ENCODE data around the gene COL10A1. TPM values are rescaled to one million over a fixed set of nuclear protein-coding genes. Genes with fewer than 3 reads are reported as not detected.

Gene COL10A1
- total RNA-seq: 0.10 to 0.21 TPM in 2 of 3 replicates, not detected in the other
- long read RNA-seq: 0 reads

- no peaks in the 10 kb centered on the region for H3K9me3 Mint-ChIP-seq (ENCODE audit: low read depth)
- TF ChIP-seq CTCF (IDR thresholded peaks at IDR 0.05): no peak
- peaks cover 2% of the 10 kb centered on the region for H3K36me3 Mint-ChIP-seq (ENCODE audit: low read depth)
- H3K27me3 Mint-ChIP-seq (ENCODE audit: low read depth): no peaks in the 10 kb centered on the region
- H3K4me1 Mint-ChIP-seq (ENCODE audit: low read depth): peaks cover 9% of the 10 kb centered on the region
- no peak within 1 kb of the TSS for H3K4me3 Mint-ChIP-seq (ENCODE audit: unreplicated experiment)
- no peak within 1 kb of the TSS for H3K27ac Mint-ChIP-seq (ENCODE audit: unreplicated experiment)
- no peak for DNase-seq (ENCODE audit: low spot score)
Measured at GRCh38 chr6:116126032-116126431, at the start of gene COL10A1. TSS of gene COL10A1 (minus strand) at chr6:116126132. CDS start at chr6:116125492, 640 bp downstream.

GRCh38 chr6:116175344-116175743 is 49.4 kb upstream of the COL10A1 start:
- Mint-ChIP-seq H3K4me1 (ENCODE audit: low read depth) (no peaks in the 10 kb centered on the region), H3K9me3 (ENCODE audit: low read depth) (peaks cover 12% of the 10 kb centered on the region), H3K36me3 (ENCODE audit: low read depth) (peaks cover 10% of the 10 kb centered on the region), H3K27ac (ENCODE audit: unreplicated experiment) (no peak overlapping the region), H3K4me3 (ENCODE audit: unreplicated experiment) (no peak overlapping the region), H3K27me3 (ENCODE audit: low read depth) (no peaks in the 10 kb centered on the region)
- no peak for DNase-seq (ENCODE audit: low spot score)
- no peak for TF ChIP-seq CTCF (IDR thresholded peaks at IDR 0.05)

- no peak overlapping the region for H3K27ac Mint-ChIP-seq (ENCODE audit: unreplicated experiment)
- peaks cover 14% of the 10 kb centered on the region for H3K9me3 Mint-ChIP-seq (ENCODE audit: low read depth)
- no peaks in the 10 kb centered on the region for H3K4me1 Mint-ChIP-seq (ENCODE audit: low read depth)
- TF ChIP-seq CTCF (IDR thresholded peaks at IDR 0.05): no peak
- H3K36me3 Mint-ChIP-seq (ENCODE audit: low read depth): peaks cover 12% of the 10 kb centered on the region
- DNase-seq (ENCODE audit: low spot score): no peak
- no peak overlapping the region for H3K4me3 Mint-ChIP-seq (ENCODE audit: unreplicated experiment)
- H3K27me3 Mint-ChIP-seq (ENCODE audit: low read depth): no peaks in the 10 kb centered on the region
Measured at GRCh38 chr6:116173928-116174327, 48.0 kb upstream of the COL10A1 start.

- Mint-ChIP-seq H3K27me3 (ENCODE audit: low read depth) (no peaks in the 10 kb centered on the region), H3K36me3 (ENCODE audit: low read depth) (peaks cover 17% of the 10 kb centered on the region), H3K27ac (ENCODE audit: unreplicated experiment) (no peak overlapping the region), H3K9me3 (ENCODE audit: low read depth) (peaks cover 19% of the 10 kb centered on the region), H3K4me3 (ENCODE audit: unreplicated experiment) (no peak overlapping the region), H3K4me1 (ENCODE audit: low read depth) (peaks cover 9% of the 10 kb centered on the region)
- TF ChIP-seq CTCF (IDR thresholded peaks at IDR 0.05): no peak
- DNase-seq (ENCODE audit: low spot score): no peak
Measured at GRCh38 chr6:116170358-116171057, 44.6 kb upstream of the COL10A1 start.

DNA sequence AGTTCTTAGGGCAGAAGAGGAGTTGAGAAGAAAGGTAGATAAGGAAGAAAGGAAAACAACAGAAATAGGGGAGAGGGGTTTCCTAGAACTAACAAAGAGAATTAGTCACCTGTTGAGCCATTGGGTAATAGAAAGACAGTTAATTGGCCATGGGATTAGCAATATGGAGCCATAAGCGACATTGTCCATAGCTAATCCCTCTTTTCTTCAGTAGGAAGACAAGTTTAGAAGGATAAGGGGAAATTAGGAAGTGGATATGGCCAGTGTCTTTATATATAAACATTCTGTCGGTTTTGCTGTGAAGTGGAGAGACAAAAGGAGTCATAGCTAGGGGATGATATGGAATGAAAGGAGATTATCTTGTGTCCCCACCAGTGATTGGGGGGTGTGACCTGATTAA is 43.9 kb upstream of the COL10A1 start:
- Mint-ChIP-seq H3K4me1 (ENCODE audit: low read depth) (peaks cover 9% of the 10 kb centered on the region), H3K9me3 (ENCODE audit: low read depth) (peaks cover 16% of the 10 kb centered on the region), H3K4me3 (ENCODE audit: unreplicated experiment) (no peak overlapping the region), H3K27ac (ENCODE audit: unreplicated experiment) (no peak overlapping the region), H3K36me3 (ENCODE audit: low read depth) (peaks cover 15% of the 10 kb centered on the region), H3K27me3 (ENCODE audit: low read depth) (no peaks in the 10 kb centered on the region)
- no peak for DNase-seq (ENCODE audit: low spot score)
- no peak for TF ChIP-seq CTCF (IDR thresholded peaks at IDR 0.05)
